GM19043 (cell line): Measurements from ENCODE around the gene KRTAP9-6.

Experiments used
- ATAC-seq: cut with Tn5 transposase; IDR thresholded peaks from one replicate; pipeline ENCODE4 v1.9.1; 2021; ENCODE audit warnings: low read depth; ENCODE audit not compliant: unreplicated experiment

KRTAP9-6 gene

GRCh38 chr17:41315204-41315794, 50.1 kb downstream of the KRTAP9-6 start, which contains the start of gene KRTAP17-1:
TSS of gene KRTAP17-1 (minus strand) at chr17:41315710. CDS start at chr17:41315650, 60 bp downstream.
- no peak for ATAC-seq
